RKO (cell line): ENCODE data around the gene MED6.

ENCODE experiments used
- DNase-seq: peaks from one replicate; pipeline ENCODE4 v3.0.0-alpha.2; 2016; ENCODE audit warnings: low spot score

MED6 gene, protein sequence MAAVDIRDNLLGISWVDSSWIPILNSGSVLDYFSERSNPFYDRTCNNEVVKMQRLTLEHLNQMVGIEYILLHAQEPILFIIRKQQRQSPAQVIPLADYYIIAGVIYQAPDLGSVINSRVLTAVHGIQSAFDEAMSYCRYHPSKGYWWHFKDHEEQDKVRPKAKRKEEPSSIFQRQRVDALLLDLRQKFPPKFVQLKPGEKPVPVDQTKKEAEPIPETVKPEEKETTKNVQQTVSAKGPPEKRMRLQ

GRCh38 chr14:70600382-70601157, at the start of gene MED6:
MED6 (minus strand) TSS chr14:70600655; CDS start chr14:70600637, 18 bp downstream.
- DNase-seq: peak; percentile 93

DNA sequence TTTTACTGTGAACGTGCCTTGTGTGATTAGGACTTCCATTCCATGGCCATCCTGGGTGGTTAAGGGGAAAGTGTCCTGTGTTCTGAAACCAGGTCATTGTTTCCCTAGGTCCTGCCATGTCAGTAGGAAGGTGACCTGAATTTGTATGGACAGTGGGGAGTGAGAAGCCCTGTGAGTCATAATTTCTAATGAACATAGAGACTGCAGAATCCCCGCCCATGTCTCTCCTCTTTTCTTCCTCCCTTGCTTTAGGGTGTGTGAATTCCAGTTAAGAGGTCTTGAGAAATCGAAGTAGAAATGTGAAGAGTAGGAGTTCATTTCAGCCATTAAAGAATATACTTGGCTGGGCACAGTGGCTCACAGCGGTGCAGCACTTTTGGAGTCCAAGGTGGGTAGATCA, 49.3 kb upstream of the MED6 start:
- no peak for DNase-seq

DNA sequence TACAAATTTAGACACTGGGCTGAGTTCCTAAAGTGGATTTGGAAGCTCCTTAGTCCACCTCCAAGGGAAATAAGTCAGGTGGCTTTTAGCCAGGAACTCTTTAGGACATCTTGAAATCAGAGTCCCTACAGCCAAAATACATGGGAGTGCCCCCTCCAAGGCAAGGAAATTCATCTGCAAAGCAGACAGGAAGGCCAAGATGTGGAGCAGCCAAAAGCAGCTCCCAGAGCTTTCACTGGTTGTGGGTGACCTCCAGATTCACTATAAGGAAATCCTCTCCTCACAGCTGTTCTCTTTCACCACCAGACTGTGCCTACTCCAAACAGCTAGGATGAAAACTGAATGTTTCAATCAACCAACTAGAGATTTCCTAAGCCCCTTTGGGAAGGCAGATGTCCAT, 47.9 kb upstream of the MED6 start:
- no peak for DNase-seq

- no peak for DNase-seq
Measured at GRCh38 chr14:70646705-70647104, 46.2 kb upstream of the MED6 start.

DNA sequence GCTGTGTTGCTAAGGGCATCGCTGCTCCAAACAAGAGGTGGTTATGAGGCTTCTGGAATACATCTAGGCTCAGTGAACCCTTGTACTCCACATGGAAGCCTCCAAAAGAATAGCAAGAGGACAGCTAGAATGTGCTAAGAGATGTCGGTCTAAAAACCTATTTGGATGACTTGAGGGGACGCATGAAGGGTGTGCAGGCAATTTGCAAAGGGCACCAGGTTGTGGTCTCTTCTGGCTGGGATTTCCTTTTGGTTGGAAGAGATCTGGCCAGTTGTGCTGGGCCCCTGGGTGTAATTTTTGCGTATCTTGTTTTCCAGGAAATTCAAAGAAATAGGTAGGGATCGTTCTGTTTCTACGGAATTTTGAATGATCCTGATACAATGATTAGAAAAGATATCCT, 45.4 kb upstream of the MED6 start:
- DNase-seq: no peak

DNA sequence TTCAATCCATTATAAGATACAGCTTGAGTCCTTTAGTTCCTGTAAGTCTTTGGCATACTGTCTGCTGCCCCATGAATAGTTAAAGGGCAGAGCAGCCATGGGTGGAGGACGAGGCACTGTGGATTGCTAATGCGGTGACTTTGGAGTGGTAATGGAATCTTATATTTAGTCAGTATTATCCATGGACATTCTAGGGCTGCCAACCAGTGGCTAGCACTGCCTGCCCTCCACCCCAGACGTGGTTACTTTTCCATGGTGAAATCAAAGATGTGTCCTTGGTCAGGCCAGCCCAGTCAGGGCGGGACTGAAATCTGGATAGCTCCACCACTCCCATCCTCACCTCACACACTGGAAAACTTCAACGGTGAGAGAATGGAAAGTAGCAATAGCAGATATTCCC, 43.5 kb upstream of the MED6 start:
- no peak for DNase-seq

GRCh38 chr14:70642303-70643235, 42.1 kb upstream of the MED6 start:
- no peak for DNase-seq

GRCh38 chr14:70641548-70642302, 41.3 kb upstream of the MED6 start, which contains the start of gene TTC9:
TTC9 (plus strand) TSS chr14:70641916; CDS start chr14:70642130, 214 bp downstream.
- no peak for DNase-seq

DNA sequence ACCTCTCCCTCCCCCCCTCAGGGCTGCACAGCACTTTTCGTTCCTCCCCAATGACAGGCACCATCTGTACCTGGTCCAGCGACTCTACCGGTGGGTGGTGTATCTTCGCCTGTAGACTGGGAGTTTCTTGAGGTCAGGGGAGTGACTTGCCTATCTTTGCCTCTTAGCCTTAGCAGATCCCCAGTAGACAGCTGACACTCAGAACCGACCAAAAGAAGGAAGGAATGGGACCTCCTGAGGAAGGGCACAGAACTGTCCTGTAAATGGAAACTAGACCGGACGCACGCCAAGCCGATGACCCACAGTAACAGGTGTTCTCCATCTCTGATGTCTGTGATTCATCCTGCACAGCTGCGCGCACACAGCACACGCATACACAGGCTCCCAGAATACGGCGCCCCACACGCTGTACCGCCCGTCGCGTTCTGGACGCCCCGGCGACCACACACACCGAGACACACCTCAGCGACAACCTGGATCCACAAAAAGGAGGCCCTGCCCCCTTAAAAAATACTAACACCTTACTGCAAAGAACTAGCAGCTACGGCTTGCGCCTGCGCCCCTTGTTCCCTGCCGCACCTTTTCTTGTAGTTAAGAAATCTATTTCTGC, 40.6 kb upstream of the MED6 start:
- peak; percentile 92 for DNase-seq

DNA sequence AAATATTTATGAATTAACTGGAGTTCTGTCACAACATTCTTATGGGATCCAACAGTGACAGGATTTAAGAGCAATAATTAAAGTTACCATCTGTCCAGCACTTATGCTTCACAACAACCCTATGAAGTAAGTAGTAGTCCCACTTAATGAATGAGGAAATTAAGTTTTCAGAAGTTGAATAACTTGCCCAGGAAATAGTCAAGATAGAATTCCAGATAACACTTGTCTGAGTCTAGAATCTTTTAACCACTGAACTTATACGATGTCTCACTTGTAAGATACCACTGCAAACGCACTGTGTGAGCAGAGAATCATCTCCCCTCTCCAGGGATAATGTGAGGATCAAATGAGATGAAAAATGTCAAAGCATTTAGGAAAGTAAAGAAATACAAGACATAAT, 38.0 kb upstream of the MED6 start:
- no peak for DNase-seq

DNA sequence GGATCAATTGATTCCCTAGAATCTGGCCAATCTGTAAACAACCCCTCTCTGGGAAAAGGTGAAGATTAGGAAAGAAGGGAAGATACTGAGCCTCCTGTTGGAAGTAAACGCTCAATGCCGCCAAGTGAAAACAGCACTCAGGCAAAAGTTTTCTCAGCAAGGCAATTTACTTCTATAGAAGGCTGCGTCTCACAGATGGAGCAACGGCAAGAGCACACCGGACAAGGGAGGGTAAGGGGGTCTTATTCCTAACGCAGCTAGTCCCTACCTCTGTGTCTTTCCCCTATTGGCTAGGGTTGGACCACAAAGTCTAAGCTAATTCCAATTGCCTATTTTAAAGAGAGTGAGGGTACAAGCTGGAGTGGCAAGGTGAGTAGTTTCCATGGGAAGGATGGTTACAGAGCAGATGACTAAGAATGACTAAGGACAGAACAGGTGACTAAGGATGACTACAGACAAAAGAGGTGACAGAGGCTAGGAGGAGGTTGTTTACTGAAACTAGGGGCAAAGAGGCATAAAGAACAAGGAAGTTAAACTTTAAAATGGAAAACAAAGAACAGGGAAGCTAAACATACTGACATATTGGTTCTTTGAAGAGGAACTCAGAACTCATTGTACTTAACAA, 35.6 kb upstream of the MED6 start:
- peak; percentile 77 for DNase-seq

GRCh38 chr14:70631948-70632347, 31.5 kb upstream of the MED6 start:
- DNase-seq: no peak

- DNase-seq: no peak
Measured at GRCh38 chr14:70624972-70625371, 24.5 kb upstream of the MED6 start.

- peak; percentile 42 for DNase-seq
Measured at GRCh38 chr14:70622111-70622712, 21.8 kb upstream of the MED6 start.

DNA sequence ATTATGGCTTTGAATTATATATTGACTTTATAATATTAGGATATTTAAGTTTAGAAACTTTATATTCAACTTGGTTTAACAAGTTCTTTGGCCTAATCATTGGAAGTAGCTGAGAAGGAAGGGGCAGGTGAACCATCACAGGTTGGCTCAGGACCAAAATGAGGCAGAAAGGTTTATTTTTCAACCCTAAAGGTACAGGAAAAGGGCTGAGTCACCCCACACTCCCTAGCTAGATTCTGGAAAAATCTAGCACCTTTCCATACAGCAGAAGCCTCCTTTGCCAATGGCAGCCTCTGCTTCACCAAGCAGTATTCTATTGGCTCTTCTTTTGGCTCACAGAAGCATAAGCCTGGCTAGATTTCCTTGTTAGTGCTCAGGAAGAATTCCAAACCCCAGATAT, 19.3 kb upstream of the MED6 start:
- no peak for DNase-seq

DNA sequence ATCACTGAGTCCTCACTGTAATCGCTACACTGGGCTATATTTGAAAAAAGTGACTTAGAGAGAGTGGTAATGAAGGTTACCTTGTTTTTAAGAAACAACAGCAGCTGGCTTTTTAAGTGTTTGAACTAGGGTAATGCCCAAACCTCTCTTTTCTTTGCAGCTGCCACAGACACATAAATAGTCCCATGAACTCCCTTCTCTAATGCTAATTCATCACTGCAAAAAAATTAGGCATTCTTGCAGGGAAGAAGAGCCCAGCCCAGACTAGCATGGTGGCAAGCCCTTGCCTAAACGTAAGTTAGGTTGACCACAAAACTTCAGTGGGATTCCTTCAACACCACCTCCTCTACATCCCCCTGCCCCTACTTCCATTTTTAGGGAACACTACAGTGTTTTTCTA, 17.9 kb upstream of the MED6 start:
- no peak for DNase-seq

DNA sequence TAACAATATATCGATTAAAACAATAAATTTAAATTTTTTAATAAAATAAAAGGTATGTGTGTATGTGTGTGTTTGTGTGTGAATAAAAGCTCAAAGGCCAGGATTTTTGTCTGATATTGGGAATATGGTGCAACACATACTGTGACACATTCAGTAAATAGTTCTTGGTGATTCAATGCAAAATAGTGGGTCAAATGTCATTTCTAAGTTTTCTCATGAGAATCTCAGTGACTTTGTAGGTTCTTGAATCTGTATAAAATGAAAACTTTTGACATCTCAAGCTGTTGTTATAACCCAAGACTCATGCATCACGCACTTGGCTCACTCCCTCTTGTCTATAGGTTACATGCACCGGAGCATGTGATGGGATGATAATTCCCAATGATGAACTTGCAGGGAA, 16.2 kb upstream of the MED6 start:
- DNase-seq: no peak

GRCh38 chr14:70611216-70611615, 10.8 kb upstream of the MED6 start:
- DNase-seq: no peak

DNA sequence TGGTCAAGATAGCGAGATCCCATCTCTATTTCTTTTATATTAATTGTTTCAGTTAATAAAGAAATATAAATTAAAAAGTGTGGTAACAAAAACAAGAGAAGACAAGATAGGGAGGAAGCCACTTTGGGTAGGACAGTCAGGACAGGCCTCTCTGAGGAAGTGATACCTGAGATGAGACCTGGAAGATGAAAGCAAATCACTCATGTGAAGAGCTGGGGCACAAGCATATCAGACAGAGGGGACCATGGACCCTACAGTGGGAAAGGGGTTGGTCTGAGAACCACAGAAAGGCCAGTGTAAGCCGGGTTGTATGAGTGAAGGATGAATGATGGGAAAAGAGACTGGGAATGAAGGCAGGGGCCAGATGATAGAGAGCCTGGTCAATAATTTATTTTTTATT, 1.8 kb upstream of the MED6 start:
- no peak for DNase-seq

DNA sequence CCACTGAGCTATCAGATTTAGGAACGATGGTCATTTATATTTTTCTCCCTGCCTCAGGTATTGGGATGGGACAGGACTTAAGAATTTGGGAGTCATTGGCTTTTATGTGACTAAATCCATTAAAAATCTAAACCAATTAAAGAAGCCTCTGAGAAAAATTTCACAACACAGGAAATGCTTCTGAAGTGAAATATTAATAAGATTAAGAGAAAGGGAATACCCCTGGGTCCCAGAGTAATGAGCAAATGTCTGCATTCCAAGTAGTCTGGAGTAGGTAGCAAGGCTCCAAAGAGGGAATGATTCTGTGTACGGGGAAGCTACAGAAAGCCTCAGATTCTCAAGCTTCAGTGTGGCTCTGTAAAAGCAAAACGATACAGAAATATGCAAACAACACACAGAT, 707 bp upstream of the MED6 start:
- DNase-seq: no peak
